Stimulated activated CD4-positive, alpha-beta T cell treated with anti-CD3 and anti-CD28 coated beads, Interleukin-4, amount 100 ng/mL, for 1 hour (primary cell): ENCODE measurements around the gene TMEM231.
"Not testable (repeated sequence)": the region's sequence is repeated elsewhere in the genome, so short reads cannot be mapped to it uniquely, and the experiment has no call there.

ENCODE experiments used
- DNase-seq: peaks from one replicate; pipeline ENCODE4 v3.0.0-alpha.2; 2020

The TMEM231 gene

GRCh38 chr16:75555707-75556430, at the start of gene TMEM231:
Gene TMEM231, minus strand, starts transcription at chr16:75556252. Its CDS starts 43 bp downstream, at chr16:75556209.
- peak; percentile 98 for DNase-seq

GRCh38 chr16:75603241-75603640, 47.2 kb upstream of the TMEM231 start:
- no peak for DNase-seq

- no peak for DNase-seq
Observed at GRCh38 chr16:75599452-75600277, 43.6 kb upstream of the TMEM231 start.

DNA sequence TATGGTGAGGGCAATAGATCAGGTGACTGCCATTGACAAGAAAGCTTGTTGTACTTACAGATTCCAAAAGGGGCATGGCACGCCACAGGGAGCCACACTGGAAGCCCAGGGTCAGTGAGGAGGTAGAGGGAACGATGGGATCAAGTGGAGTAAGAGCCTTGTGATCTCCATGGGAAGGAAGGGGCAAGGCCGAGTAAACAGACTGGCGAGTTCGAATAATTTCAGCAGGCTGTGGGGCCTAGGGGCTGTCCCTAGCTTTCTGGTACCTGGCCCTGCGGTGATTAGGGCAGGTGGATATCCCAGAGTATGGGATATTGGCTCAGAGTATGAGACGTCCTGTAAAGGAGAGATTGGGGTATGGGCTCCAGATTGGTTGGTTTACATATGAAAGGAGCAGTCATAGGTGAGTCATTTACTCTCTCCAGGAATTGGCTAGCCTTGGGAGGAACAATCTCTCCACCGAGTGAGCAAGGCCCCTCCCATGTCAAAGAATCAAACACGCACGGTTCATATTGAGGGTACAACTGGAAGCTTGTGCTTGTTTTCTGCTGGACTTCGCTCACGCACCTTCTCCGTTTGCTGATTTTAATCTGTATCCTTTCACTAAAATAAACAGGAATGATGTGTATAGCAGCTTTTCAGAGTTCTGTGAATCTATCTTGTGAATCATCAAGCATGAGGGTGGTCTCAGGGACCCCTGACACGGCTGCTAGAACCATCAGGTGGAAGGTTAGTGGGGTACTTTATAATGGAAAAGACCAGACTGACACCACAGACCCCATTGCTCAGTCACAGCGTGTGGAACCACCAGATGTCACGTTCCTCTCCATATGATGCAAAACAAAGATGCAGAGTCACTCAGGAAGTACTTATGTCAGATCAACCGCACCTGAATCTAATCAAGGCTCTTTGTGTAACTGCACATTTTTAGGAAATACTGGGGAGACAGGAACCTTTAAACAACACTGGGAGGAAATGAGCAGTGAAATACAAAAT, 38.1 kb upstream of the TMEM231 start:
- no peak for DNase-seq

DNA sequence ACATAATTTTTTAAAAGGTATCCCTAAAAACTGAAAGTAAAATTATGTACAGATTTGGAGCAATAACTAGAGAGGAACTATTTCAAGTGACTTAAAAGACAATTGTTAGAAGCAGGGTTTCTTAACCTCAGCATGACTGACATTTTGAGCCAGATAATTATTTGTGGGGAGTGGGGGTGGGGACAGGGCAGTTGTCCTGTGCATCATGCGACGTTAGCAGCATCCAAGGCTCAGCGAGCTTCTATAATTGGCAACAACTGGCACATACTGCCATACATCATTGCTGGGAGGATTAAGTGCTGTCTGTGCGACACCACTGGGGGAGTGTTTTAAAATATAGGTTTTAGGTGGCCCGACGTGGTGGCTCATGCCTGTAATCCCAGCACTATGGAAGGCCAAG, 37.3 kb upstream of the TMEM231 start:
- DNase-seq = no peak

DNA sequence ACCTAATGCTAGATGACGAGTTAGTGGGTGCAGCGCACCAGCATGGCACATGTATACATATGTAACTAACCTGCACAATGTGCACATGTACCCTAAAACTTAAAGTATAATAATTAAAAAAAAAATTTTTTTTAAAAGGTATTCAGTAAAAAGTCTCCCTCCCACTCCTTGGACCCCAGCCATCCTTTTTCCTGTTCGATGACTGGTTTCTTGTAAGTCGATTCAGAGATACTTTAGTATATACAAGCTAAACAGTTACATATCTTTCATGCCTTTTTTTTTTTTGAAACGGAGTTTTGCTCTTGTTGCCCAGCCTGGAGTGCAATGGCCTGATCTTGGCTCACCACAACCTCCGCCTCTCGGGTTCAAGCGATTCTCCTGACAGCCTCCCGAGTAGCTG, 35.9 kb upstream of the TMEM231 start:
- not testable (repeated sequence) for DNase-seq

DNA sequence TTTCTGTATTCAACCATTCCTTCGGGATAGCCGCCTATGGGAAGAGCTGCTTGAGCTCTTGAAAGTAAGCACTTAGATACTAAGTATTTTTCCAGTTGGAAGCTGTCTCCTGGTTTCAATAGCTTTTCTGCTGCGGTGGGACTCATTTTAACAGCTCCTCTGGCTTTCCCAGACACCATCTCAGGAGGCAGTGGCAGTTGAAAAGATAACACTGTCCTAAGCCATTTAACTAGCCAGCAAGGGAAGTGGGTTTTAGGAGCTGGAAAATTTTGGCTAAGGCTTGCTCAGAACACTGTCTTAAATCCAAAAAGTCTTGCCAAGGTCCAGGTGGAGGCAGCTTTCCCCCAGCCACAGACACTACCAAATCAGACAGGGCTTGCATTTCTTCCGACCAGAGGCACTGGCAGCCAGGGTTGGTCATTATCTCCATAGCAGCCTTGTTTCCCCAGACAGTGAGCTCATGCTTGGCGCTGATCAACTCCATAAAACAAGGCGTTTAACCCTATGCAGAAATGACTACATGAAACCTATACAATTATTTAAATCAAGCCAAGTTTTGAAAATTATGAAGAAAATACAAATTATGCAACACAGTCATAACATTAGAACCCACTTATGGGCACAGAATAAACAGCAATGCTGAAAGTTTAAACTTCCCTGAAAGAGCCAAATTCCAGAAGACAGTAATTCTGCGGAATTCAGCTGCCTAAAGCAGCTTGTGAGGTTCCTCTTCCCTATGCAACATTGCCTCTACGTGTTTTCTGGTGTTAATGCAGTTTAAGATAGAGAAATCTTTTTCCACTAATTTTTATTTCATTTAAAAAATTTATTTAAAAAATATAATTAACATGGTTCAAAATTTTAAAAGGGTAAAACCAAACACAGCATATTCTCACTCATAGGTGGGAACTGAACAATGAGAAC, 35.1 kb upstream of the TMEM231 start:
- no peak for DNase-seq

DNA sequence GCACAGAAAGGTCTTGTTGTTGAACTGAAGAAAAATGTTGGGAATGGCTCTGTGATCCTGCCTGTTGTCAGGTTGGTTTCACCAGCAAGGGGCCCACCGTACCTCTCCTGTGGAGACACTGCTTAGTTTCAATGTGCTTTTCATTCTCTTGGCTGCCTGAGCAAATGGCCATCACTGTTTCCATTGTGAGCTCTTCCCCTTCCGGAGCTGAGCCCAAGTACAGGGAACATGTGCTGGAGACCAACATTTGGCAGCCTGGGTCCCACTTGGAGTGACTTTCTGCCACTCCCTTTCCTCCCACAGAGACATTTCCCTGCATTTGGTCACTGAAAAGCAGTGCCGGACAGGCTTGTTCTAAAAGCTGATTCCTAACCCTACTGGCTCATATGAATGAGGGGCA, 33.3 kb upstream of the TMEM231 start:
- no peak for DNase-seq

GRCh38 chr16:75588716-75589115, 32.7 kb upstream of the TMEM231 start:
- no peak for DNase-seq

GRCh38 chr16:75584108-75584507, 28.1 kb upstream of the TMEM231 start:
- no peak for DNase-seq

DNA sequence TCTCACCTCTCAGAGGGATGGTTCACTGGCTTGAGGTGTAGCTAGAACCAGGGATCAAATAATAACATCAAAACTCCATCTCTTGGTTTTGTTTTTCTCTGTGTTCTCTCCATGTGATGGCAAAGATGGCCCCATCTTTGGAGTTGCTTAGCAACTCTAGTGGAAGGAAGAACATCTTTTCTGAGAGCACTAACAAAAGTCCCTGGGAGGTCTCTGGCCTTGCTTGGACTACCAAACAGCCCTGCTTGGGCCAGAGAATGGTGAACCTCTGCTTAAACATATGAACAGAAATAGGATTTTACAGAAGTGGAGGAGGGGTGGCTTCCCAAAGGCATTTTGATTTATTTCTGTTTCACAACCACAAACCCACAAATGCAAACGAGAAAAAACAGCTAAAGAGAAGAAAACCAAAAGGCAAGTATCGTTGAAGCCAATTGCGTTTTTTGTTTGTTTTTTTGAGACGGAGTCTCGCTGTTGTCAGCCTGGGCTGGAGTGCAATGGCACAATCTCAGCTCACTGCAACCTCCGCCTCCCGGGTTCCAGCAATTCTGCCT, 23.3 kb upstream of the TMEM231 start:
- DNase-seq = no peak

- no peak for DNase-seq
Observed at GRCh38 chr16:75578725-75579124, 22.7 kb upstream of the TMEM231 start.

DNA sequence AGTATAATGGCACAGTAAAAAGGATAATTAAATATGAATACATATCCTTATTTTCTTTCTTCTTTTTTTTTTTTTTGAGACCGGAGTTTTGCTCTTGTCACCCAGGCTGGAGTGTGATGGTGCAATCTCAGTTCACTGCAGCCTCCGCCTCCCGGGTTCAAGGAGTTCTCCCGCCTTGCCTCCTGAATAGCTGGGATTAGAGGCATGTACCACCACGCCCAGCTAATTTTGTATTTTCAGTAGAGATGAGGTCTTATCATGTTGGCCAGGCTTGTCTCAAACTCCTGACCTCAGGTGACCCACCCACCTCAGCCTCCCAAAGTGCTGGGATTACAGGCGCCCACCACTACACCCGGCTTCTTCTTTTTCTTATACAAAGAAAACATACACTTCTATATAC, 22.2 kb upstream of the TMEM231 start:
- no peak for DNase-seq

- DNase-seq = no peak
Observed at GRCh38 chr16:75576384-75576811, 20.3 kb upstream of the TMEM231 start.

- DNase-seq = no peak
Observed at GRCh38 chr16:75575958-75576357, 19.9 kb upstream of the TMEM231 start.

GRCh38 chr16:75573955-75574354, 17.9 kb upstream of the TMEM231 start:
- DNase-seq = no peak

- no peak for DNase-seq
Observed at GRCh38 chr16:75572864-75573542, 17.0 kb upstream of the TMEM231 start.

GRCh38 chr16:75570396-75571065, 14.5 kb upstream of the TMEM231 start:
- no peak for DNase-seq

GRCh38 chr16:75567911-75568310, 11.9 kb upstream of the TMEM231 start:
- no peak for DNase-seq

- DNase-seq = peak; percentile 14
Observed at GRCh38 chr16:75566758-75567255, 10.8 kb upstream of the TMEM231 start.
